ENCODE measurements around the gene BMAL1. TPM values are rescaled to one million over a fixed set of nuclear protein-coding genes. Genes with fewer than 3 reads are reported as not detected.
A peak's percentile ranks its signal among the peaks of the same experiment; 100 is the strongest.

BMAL1 gene
- total RNA-seq, 2 experiments from 2014 or later = 21.5 to 22.7 TPM

DNA sequence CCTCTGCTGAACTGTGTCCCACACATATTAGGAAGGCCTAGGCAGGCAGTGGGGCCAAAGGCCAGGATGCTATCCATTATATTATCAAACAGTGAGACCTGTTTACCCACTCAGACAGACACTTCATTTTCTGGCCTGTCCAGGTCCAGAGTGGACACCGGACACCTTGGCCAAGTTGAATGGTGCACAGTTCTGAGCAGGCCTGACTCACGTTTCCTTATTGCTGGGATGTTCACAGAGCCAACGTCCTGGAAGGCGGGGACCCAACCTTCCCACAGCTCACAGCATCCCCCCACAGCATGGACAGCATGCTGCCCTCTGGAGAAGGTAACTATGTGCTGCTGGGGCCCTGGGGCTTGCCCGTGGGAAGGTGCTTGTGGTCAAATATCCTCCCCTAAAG lies 98.8 kb downstream of the BMAL1 start:
- intact Hi-C loops (cut with micrococcal nuclease) = no loop called here
- Mint-ChIP-seq H3K9me3 (no peaks in the 10 kb centered on the region), H3K27me3 (no peaks in the 10 kb centered on the region), H3K27ac (no peak overlapping the region), H3K4me1 (ENCODE audit: low read depth) (no peaks in the 10 kb centered on the region), H3K36me3 (ENCODE audit: low read depth) (peaks cover 23% of the 10 kb centered on the region), H3K4me3 (no peak overlapping the region)
- DNase-seq = no peak
- ChIA-PET CTCF (no interaction called here), POLR2A (no interaction called here)
- ATAC-seq = no peak
- TF ChIP-seq, protein P1, sequence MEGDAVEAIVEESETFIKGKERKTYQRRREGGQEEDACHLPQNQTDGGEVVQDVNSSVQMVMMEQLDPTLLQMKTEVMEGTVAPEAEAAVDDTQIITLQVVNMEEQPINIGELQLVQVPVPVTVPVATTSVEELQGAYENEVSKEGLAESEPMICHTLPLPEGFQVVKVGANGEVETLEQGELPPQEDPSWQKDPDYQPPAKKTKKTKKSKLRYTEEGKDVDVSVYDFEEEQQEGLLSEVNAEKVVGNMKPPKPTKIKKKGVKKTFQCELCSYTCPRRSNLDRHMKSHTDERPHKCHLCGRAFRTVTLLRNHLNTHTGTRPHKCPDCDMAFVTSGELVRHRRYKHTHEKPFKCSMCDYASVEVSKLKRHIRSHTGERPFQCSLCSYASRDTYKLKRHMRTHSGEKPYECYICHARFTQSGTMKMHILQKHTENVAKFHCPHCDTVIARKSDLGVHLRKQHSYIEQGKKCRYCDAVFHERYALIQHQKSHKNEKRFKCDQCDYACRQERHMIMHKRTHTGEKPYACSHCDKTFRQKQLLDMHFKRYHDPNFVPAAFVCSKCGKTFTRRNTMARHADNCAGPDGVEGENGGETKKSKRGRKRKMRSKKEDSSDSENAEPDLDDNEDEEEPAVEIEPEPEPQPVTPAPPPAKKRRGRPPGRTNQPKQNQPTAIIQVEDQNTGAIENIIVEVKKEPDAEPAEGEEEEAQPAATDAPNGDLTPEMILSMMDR (IDR thresholded peaks at IDR 0.05) = no peak

DNA sequence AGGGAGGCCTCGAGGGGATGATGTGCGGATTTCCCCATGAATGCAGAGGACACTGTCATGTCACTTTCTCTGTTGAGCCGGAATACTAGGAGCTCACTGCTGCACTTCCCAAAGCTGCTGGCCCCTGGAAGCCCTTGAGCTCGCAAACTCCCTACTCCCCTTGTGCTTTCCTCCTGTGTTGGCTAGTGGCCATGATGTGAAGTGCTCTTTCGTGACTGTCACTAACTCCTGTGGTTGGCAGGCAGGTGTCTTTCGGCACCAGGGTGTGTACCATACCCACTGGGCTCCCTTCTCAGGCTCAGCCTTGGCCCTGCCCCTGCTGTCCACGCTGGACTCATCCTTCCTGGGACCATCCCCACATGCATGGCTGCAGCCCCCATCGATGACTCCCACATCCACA lies 99.2 kb downstream of the BMAL1 start:
- CTCF ChIA-PET = no interaction called here
- peaks cover 24% of the 10 kb centered on the region for H3K36me3 Mint-ChIP-seq (ENCODE audit: low read depth)

GRCh38 chr11:13378316-13378715 lies 100.7 kb downstream of the BMAL1 start:
- CTCF ChIA-PET = no interaction called here
- H3K4me3 Mint-ChIP-seq = no peak overlapping the region
- DNase-seq (no peak), ATAC-seq (no peak)
- no peaks in the 10 kb centered on the region for H3K27me3 Mint-ChIP-seq
- no peak overlapping the region for H3K27ac Mint-ChIP-seq
- TF ChIP-seq, protein P1 (IDR thresholded peaks at IDR 0.05) = no peak
- no peaks in the 10 kb centered on the region for H3K9me3 Mint-ChIP-seq
- intact Hi-C loops (cut with micrococcal nuclease) = no loop called here
- peaks cover 29% of the 10 kb centered on the region for H3K36me3 Mint-ChIP-seq (ENCODE audit: low read depth)
- H3K4me1 Mint-ChIP-seq (ENCODE audit: low read depth) = no peaks in the 10 kb centered on the region
- POLR2A ChIA-PET = no interaction called here

More for the DNA sequence above, 99.2 kb downstream of the BMAL1 start:
- Mint-ChIP-seq H3K4me1 (ENCODE audit: low read depth) (no peaks in the 10 kb centered on the region), H3K9me3 (no peaks in the 10 kb centered on the region), H3K4me3 (no peak overlapping the region), H3K27me3 (no peaks in the 10 kb centered on the region), H3K27ac (no peak overlapping the region)
- POLR2A ChIA-PET = no interaction called here
- TF ChIP-seq, protein P1 (IDR thresholded peaks at IDR 0.05) = no peak
- no peak for ATAC-seq
- intact Hi-C loops (cut with micrococcal nuclease) = no loop called here
- DNase-seq = no peak

- CTCF ChIA-PET = interaction anchor here (0.7 kb wide), 1 partner anchor 130 kb away, joined by 3 read pairs; no protein-coding TSS in a partner anchor
- Mint-ChIP-seq H3K4me3 (no peak overlapping the region), H3K36me3 (ENCODE audit: low read depth) (peaks cover 23% of the 10 kb centered on the region), H3K27ac (peak overlapping the region; percentile 47), H3K27me3 (no peaks in the 10 kb centered on the region), H3K4me1 (ENCODE audit: low read depth) (no peaks in the 10 kb centered on the region), H3K9me3 (no peaks in the 10 kb centered on the region)
- TF ChIP-seq, protein P1 (IDR thresholded peaks at IDR 0.05) = no peak
- POLR2A ChIA-PET = no interaction called here
- intact Hi-C loops (cut with micrococcal nuclease) = no loop called here
- ATAC-seq (no peak), DNase-seq (no peak)
Measured at GRCh38 chr11:13380731-13381130, 103.1 kb downstream of the BMAL1 start.

GRCh38 chr11:13382751-13383150 lies 105.2 kb downstream of the BMAL1 start:
- POLR2A ChIA-PET = interaction anchor here (1.0 kb wide), 1 partner anchor 10 kb away, joined by 4 read pairs; no protein-coding TSS in a partner anchor
- no peak for ATAC-seq
- intact Hi-C loops (cut with micrococcal nuclease) = no loop called here
- no peak for DNase-seq
- TF ChIP-seq, protein P1 (IDR thresholded peaks at IDR 0.05) = no peak
- H3K4me1 Mint-ChIP-seq (ENCODE audit: low read depth) = no peaks in the 10 kb centered on the region
- peaks cover 15% of the 10 kb centered on the region for H3K36me3 Mint-ChIP-seq (ENCODE audit: low read depth)
- H3K4me3 Mint-ChIP-seq = no peak overlapping the region
- H3K27ac Mint-ChIP-seq = no peak overlapping the region
- no peaks in the 10 kb centered on the region for H3K27me3 Mint-ChIP-seq
- CTCF ChIA-PET = interaction anchor here (0.7 to 1.4 kb wide), 8 partner anchors 10 to 199 kb away, joined by 3 to 5 read pairs (median 3); no protein-coding TSS in a partner anchor
- no peaks in the 10 kb centered on the region for H3K9me3 Mint-ChIP-seq
